ENCODE measurements around the gene TUBA3D. TPM values are rescaled to one million over a fixed set of nuclear protein-coding genes. Genes with fewer than 3 reads are reported as not detected.

Gene TUBA3D
- total and polyA plus RNA-seq, 2 of the 13 experiments (the other 11 are each of a cell fraction or from before 2014, with no cell fraction given), result not detected

- peak; percentile 94 for TF ChIP-seq ARID4A (CRISPR knock-in tag; IDR thresholded peaks at IDR 0.05; ENCODE audit: borderline replicate concordance)
- TF ChIP-seq SRY (CRISPR knock-in tag; IDR thresholded peaks at IDR 0.05), result peak; percentile 38
- TF ChIP-seq E2F1 (CRISPR knock-in tag; IDR thresholded peaks at IDR 0.05), result peak; percentile 99
- peak; percentile 72; the same call in 1 of the 2 replicates for TF ChIP-seq MXD1 (CRISPR knock-in tag; IDR thresholded peaks at IDR 0.05)
- peak; percentile 75 for TF ChIP-seq ASH2L (IDR thresholded peaks at IDR 0.05; ENCODE audit: insufficient read length, low read depth, low read length)
- TF ChIP-seq E2F5 (CRISPR knock-in tag; conservative IDR thresholded peaks at IDR 0.05), result peak; percentile 96
- 0 out of 2 replicates have a peak, but pooled peaks have one; percentile 23 for TF ChIP-seq ZNF367 (CRISPR knock-in tag; IDR thresholded peaks at IDR 0.05; ENCODE audit: borderline replicate concordance)
- 0 out of 2 replicates have a peak, but pooled peaks have one; percentile 28 for TF ChIP-seq NR1H2 (CRISPR knock-in tag; IDR thresholded peaks at IDR 0.05; ENCODE audit: borderline replicate concordance, low read depth)
- TF ChIP-seq ZBTB44 (CRISPR knock-in tag; IDR thresholded peaks at IDR 0.05), result no peak
- TF ChIP-seq ZNF331 (CRISPR knock-in tag; IDR thresholded peaks at IDR 0.05), result peak; percentile 61
- TF ChIP-seq ZSCAN31 (CRISPR knock-in tag; IDR thresholded peaks at IDR 0.05; ENCODE audit: low read depth), result peak; percentile 53
- TF ChIP-seq ZHX2 (IDR thresholded peaks at IDR 0.05; ENCODE audit: low read depth), result peak; percentile 96
- no peak for TF ChIP-seq ZHX2 (CRISPR knock-in tag; IDR thresholded peaks at IDR 0.05; ENCODE audit: borderline replicate concordance)
Measured at GRCh38 chr2:131492418-131493198, 16.7 kb downstream of the TUBA3D start (continued).

All from HepG2 (cell line).